Activated CD4-positive, alpha-beta T cell treated with anti-CD3 and anti-CD28 coated beads, Interleukin-2, amount 50 U/mL, for 24 hours (primary cell): ENCODE measurements around the gene HEYL.
A peak's percentile ranks its signal among the peaks of the same experiment; 100 is the strongest.
"Not testable (repeated sequence)": the region's sequence is repeated elsewhere in the genome, so short reads cannot be mapped to it uniquely, and the experiment has no call there.

Source experiments
- DNase-seq, 2 donors: peaks; one replicate each; pipeline ENCODE4 v3.0.0-alpha.2; 2020; ENCODE audit warnings: low read depth in 1 of 2, low spot score in 1 of 2

Gene HEYL

DNA sequence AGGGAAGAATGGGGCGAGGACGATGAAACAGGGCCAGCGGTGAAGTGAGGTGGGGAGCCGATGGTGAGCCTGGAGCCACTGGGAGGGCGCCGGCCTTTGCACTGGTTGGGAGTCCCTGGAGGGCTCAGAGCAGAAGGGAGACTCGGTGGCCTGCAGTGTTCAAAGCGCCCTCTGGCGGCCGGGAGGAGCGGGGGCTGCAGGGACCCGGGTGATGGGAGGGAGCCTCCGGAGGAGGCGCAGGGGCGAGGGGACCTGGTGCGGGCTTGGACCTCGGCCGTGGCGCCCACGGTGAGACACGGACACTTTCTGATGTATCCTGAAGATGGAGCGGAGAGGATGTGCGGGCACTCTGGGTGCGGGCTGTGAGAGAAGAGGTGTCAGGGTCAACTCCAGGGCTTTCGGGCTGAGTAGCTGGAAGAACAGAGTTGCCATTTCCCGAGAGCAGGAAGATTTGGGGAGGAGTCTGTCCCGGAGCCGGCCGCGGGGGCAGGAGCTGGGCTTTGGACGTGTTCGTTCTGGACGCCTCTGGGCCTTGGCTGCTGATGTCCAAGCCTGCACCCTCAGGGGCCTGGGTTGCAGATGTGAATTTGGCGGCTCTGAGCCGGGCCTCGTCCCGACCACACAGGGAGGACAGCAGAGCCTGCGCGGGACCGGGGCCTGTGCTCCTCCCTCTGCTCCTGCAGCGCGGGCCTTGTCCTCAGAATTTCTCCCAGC, 29.7 kb downstream of the HEYL start:
- DNase-seq: peak; percentile 68 to 72

GRCh38 chr1:39608921-39609320, 30.5 kb downstream of the HEYL start:
- no peak for DNase-seq

GRCh38 chr1:39603677-39604076, 35.8 kb downstream of the HEYL start:
- DNase-seq: not testable (repeated sequence)

GRCh38 chr1:39601667-39602255, 37.7 kb downstream of the HEYL start:
- not testable (repeated sequence) for DNase-seq

DNA sequence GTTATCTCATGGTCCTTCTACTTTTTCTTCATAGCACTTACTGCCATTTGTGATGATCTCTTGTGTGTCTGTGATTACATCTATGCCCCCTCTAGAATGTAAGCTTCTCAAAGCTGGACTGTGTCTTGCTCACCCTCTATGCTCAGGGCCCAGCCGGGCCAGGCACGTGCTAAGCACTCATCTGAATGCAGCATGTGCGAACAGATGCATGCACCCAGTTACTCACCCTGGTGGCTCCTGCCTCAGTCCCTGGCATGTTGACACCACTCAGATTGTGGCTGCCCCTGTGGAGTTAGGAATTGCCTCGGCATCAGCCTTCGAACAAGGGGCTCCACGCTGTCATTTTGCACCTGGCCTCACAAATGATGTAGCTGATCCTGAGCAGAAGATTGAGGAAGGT, 43.3 kb downstream of the HEYL start:
- DNase-seq: no peak

- DNase-seq: no peak
Measured at GRCh38 chr1:39593386-39593785, 46.1 kb downstream of the HEYL start.

GRCh38 chr1:39592069-39592468, 47.4 kb downstream of the HEYL start:
- DNase-seq: no peak

DNA sequence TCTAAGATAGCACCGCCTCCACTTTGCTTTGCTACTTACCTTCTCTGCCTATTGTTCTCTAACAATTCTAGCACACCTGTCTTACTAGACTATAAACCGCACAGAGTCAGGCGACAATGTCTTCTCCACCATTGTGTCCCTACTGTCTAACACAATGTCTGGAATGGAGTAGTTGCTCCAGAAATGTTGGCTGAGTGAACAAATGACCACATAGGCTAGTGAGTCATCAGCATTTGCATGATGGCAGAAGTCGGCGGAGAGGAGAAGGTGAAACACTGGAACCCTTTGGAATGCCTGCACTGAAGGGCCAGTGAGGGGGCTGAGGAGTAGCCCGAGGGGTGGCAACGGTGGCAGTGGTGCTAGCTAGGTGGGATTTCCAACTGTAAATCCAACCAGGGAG, 48.9 kb downstream of the HEYL start:
- no peak for DNase-seq

- DNase-seq: no peak
Measured at GRCh38 chr1:39585933-39586332, 53.5 kb downstream of the HEYL start.

DNA sequence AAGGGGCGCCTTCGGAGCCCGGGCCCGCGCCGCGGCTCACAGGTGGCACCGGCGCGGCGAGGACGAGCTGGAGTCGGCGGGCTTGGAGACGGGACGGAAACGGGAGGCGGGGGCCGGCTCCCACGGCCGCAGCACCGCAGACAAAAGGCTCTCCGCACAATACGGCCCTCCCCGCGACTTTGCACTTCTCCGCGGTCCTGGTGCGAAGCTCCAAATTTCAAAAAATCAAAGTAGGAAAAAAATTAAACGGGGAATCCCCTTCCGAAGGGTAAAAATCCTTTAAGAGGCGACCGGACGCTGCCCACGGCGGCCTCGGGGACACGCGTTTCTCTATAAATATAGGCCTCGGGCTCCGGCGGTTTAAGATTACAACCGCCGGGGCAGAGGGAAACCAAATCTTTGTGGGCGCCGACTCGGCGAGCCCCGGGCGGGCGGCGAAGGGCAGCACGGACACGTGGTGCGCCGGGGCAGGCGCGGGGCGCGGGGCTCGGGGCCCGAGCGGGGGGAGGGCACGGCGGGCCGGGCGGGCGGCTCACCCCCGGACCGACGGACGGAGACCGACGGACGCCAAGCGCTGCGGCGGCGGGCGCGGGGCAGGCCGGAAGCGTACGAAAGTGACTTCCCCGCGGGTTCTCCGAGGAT, 63.3 kb downstream of the HEYL start:
- DNase-seq: no peak

DNA sequence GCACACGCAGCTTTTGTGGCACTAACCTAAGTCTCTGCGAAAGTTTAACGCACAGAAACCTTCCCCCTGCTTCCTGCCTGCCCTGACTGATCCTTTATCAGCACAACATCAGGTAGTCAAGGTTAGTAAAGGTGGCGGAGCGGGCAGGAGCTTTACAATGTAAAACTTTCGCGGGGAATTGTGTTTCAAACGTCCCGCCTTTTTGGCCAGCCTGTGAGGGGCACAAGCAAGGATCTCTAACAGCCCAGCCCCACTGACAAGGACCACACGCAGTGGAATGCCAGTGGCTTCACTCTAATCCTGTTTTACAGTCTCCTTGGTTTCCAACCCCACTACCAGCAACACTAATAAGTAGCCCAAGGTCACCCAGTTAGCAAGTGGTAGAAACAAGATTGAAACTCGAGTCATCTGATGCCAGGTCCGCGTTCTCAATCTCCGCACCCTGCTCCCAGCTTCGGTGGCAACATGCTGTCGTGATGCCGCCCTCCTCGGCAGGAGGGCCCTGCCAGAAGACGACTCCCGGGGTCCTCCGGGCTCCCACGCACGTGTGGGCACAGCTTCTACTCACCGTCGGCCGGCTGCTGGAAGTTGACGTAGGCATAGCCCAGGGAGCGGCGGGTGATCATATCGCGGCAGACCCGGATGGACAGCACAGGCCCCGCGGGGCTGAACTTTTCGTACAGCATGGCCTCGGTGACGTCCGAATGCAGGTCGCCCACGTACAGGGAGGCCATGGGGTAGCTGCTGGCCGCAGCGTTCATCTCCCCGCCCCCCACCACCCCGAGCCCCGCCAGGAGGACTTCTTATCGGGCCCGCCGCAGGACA, 64.0 kb downstream of the HEYL start:
- DNase-seq: peak in 1 of 2 donors; percentile 15

DNA sequence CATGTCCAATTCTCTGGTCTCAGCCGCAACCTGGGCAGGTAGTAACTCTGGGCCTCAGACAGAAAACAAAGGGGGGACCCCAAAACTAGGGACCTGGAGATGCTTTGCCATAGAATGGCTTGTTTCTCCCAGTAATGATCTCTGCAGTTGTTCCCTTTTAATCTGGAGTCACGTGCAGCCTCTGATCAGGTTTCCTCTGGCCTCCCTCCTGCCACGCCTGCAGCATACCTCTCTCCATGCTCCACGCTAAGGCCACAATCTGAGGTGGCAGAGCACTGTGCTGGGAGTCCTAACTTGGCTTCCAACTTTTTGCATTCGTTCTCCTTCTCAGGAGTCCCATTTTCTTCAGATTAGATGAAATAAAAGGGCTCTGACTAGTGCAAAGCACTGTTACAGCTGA, 64.8 kb downstream of the HEYL start:
- no peak for DNase-seq
